NCI-H1436 (cell line): ENCODE results near the gene GREM2.

ENCODE experiments used
- DNase-seq: peaks from one replicate; lab custom pipeline; 2025; lab: John Stamatoyannopoulos, UW

GREM2 gene

GRCh38 chr1:240611619-240612480 lies at the start of gene GREM2:
GREM2 (minus strand) TSS chr1:240612155; CDS start chr1:240493475, 118,680 bp downstream.
- peak; percentile 23 for DNase-seq

- DNase-seq, result no peak
These were observed 46.5 kb upstream of the GREM2 start for GRCh38 chr1:240658312-240658960.

- DNase-seq, result no peak
These were observed 44.6 kb upstream of the GREM2 start for GRCh38 chr1:240656531-240656930.

- DNase-seq, result peak; percentile 22
These were observed 41.0 kb upstream of the GREM2 start for GRCh38 chr1:240652961-240653409.

DNA sequence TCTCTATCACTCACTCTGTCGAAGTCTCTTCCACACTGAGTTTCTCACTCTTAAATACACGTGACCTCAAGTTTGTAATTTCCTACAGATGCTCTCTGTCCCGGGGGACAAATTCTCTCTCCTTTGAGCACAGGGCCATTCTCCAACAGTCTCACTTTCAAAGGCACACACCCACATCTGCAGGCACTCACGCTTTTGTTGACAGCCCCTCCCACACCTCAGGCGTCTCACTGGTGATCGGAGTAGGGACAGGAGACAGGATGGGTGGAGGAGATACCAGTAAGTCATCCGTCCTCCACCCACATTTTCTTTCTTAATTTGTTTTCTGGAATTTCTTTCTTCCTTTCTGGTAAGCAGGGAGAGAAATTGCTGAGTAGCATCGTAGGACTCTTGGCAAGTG lies 40.6 kb upstream of the GREM2 start:
- DNase-seq, result no peak

DNA sequence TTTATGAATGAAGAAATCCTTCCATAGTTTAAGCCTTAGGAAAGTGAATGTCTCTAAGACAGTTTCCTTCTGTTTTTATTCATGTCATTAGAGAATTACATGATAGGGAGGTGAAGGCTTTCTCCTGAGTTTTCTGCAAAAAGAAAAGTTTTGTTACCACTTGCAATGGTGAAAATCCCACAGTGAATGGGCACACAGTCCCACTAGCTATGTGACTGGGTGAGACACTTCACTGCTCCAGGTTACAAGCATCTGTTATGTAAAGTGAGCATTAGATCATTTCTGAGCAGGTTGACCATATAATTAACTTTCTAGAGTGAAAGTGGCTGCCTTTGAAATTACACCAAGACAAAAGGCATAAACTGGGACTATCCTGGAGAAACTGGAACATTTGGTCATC lies 38.9 kb upstream of the GREM2 start:
- no peak for DNase-seq

DNA sequence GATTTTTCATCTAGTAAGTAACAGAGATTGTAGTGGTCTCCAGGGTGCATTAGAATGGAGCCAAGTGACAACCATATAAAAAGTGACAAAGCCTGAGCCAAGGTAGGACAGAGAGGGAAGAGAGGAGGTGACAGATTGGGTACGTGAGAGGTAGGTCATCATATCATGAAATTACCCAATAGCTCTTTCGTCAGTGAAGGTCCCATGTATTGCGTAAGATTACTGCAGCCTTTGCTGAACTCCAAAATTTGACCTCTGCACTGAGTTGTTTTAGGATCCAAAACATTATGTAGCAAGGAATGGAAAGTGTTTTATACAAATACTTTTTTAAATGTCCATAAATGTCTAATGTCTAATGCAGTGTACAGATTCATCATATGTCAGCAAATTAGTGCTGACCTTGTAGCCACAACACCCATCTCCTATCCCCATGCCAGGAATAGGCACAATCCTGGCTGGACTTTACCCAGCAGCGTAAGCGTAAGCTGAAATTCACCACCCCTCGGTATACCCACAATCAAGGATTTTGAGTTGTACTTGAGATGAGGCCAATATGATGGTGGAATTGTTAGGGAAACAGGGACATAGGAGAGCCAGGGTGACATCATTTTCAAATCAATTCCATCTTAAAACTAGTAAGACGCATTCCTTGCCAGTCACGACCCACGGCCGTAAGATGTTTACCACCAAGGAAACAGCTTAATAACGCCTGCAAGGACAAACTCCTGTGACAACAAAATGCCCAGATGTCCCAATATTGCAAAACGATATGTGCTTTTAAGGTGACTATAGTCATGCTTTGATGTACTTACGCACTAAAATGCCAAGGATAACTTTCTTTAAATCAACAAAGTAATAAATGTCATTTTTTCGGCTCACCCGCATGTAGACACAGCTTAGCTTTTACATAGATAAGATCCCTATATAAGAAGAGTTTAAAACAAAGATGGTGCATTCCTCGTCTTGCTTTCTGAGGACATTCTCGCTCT lies 38.1 kb upstream of the GREM2 start:
- no peak for DNase-seq

DNA sequence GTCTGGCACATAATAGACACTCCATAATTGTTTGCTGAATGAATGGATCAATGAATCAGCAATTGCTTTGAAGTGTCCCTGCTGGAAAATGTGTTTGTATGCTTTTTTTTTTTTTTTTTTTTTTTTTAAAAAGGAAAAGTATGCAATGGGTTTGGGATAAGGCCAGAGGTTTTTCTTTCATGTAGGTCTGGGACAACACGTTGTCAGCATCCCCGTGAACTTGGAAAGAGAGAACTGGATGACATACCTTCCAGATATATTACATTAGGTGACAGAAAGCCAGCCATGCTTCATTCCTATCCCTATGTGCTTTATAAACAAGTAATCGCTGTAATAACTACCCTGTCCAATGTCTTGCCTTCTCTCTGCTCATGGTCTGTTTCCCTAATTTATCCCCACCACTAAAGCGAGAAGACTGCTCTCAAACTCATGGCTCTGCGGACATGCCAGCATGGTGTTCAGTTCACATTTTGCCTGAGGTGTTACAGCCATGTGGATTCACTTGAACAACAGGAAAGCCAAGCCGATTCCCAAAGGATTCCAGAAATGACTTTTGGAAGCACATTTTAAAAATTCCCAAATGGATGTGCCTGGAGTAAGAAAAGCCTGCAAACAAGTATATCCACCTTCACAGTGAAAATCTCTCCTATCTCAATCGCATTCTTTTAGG lies 34.8 kb upstream of the GREM2 start:
- no peak for DNase-seq

DNA sequence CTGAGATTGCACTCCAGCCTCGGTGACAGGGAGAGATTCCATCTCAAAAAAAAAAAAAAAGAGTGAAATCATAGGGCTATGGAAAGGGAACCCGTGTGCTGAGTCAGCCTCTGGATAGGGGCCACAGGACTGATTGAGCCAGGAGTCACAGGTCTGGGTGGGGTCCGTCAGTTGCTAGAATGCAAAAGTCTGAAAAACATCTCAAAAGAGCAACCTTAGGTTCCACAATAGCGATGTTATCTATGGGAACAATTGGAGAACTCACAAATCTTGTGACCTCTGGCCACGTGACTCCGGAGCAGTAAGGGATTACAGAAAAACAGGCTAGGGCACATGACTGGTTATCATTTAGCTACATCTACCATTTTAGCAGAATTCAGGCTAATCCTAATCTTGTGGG lies 32.8 kb upstream of the GREM2 start:
- DNase-seq, result no peak

- DNase-seq, result no peak
These were observed 23.7 kb upstream of the GREM2 start for GRCh38 chr1:240635466-240636256.

GRCh38 chr1:240630409-240630808 lies 18.5 kb upstream of the GREM2 start:
- DNase-seq, result no peak

- DNase-seq, result no peak
These were observed 9.3 kb upstream of the GREM2 start for GRCh38 chr1:240621249-240621648.

- DNase-seq, result no peak
These were observed 8.1 kb upstream of the GREM2 start for GRCh38 chr1:240619906-240620621.

- no peak for DNase-seq
These were observed 7.4 kb upstream of the GREM2 start for GRCh38 chr1:240619357-240619756.

GRCh38 chr1:240618946-240619345 lies 7.0 kb upstream of the GREM2 start:
- DNase-seq, result no peak

GRCh38 chr1:240616018-240616417 lies 4.1 kb upstream of the GREM2 start:
- DNase-seq, result no peak

DNA sequence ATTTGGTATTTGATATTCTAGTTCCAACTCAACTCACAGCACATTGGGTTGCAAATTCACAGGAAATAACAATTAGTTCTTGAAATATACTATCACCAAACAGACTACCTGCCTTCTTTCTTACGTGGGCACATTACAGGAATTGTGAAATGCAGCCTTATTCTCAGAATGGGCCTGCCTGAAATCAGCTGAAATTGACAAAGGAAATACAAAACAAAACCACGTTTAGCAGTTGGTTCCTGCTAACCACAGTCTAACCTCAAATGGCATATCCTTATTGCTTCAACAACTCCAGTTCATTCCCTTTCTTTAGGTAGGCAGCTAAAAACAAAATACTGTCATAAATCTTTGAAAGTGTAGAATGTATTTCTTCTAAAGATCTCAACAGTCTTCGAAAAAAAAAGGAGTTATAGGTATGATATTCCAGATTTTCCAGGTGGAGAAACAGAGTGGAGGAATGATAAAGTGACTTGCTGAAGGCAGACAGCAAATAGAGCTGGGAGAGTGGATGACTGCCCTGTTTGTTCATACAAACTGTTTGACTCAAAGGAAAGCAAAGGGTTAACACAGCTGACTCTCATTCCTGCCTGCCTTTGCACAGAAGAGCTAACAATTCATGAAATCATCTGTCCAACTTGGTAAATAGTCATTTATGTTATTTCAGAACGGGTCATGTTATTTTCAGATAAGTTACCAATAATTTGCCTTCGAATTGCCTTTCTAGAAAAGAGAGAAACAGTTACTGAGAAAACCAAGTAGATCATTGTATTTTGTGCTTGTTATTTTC lies 1.6 kb upstream of the GREM2 start:
- no peak for DNase-seq

DNA sequence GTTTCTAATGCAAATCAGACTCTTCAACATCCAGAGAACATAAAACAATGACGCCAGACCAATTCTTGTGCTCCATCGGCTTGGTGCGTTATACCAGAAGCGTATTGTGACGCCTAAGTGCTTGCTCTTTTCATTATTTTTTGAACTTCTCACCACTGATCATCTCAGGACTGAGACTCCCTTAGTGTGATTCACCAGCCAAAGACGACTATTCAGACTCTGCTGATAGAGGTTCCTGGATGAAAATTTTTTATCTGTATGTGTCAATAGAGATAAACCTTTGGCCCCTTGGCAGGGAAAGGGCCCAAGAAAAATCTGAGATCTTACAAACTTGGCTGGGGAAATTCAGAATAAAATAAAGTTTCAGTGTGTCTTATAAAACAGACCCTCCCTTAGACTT lies 856 bp upstream of the GREM2 start:
- no peak for DNase-seq

DNA sequence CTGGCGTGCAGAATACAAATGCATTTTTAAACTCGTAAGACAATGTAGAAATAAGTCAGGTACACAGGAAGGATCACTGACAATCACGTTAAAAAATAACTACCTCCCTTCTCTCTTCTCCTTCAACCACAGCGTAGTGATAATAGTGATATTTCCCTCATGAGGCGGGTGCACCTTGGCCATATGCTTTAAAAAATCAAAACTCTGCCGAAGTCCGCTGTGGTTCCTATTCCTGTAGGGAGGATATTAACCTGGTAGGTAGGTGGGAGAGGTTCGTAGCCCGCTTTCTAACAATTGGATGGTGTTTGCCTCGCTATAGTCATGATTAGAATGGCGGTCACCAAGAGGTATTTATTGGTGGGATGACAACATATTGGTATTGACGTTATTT lies 732 bp downstream of the GREM2 start:
- DNase-seq, result no peak
